HEK293 (cell line): ENCODE measurements around the gene SVOP.

Experiments used
- ZNF239 ChIP-seq: fragments of 450-650 bp; formaldehyde crosslinking; IDR thresholded peaks from 2 replicates; pipeline ENCODE4 v1.5.1; 2016; ENCODE audit warnings: missing biosample characterization, missing genetic modification characterization
- ZNF768 ChIP-seq: fragments of 450-650 bp; formaldehyde crosslinking; IDR thresholded peaks from 2 replicates; pipeline ENCODE4 v1.5.1; 2018; ENCODE audit warnings: missing biosample characterization, mild to moderate bottlenecking, missing genetic modification characterization

DNA sequence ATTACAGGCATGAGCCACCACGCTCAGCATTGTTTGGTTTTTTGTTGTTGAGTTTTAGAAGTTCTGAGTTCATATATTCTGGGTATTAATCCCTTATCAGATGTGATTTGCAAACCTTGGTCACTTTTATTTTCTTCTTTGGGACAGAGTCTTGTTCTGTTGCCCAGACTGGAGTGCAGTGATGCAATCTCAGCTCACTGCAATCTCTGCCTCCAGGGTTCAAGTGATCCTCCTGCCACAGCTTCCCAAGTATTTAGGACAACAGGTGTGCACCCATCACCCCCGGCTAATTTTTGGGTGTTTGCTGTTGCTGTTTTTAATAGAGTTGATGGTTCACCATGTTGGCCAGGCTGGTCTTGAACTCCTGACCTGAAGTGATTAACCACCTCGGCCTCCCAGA lies 43.3 kb upstream of the SVOP start:
- no peak for TF ChIP-seq ZNF239
- TF ChIP-seq ZNF768 (tag by site-specific recombination), result no peak
